ENCODE measurements around the gene IGSF21. TPM values are rescaled to one million over a fixed set of nuclear protein-coding genes. Genes with fewer than 3 reads are reported as not detected.

IGSF21 gene
- total RNA-seq, 4 donors from 2014 or later = 0.26 to 2.7 (median 0.88) TPM; not detected in 1

DNA sequence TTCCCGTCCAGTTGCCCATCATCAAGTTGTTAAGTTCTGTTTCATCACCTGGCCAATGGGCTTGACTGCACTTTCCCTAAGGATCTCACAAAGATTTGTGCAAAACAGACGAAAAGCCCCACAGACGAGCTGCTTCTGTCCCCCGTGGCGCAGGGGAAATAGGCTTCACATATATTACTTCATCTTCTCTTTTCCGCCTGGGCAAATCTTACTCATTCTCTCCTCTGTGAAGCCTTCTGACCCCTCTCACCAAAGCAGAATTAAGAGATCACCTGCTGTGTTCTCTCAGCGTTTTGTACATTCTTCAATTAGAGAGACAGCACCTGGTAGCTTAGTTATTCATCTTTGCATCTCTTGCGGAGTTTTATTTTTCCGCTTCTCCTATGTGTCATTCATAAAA, 129.8 kb downstream of the IGSF21 start:
- intact Hi-C loops (cut with DNase I) = no loop called here
- Histone ChIP-seq H3K27me3 (peaks cover 0 to 55% (median 0%) of the 10 kb centered on the region in 4 donors), H3K27ac (no peak overlapping the region), H3K4me1 (no peaks in the 10 kb centered on the region), H3K36me3 (no peaks in the 10 kb centered on the region), H3K4me3 (no peak overlapping the region), H3K9me3 (no peaks in the 10 kb centered on the region)
- DNase-seq = no peak
- 68 to 69% methylated on average over 8 of the region's 9 CpGs for WGBS, 2 donors
- TF ChIP-seq, protein P1, sequence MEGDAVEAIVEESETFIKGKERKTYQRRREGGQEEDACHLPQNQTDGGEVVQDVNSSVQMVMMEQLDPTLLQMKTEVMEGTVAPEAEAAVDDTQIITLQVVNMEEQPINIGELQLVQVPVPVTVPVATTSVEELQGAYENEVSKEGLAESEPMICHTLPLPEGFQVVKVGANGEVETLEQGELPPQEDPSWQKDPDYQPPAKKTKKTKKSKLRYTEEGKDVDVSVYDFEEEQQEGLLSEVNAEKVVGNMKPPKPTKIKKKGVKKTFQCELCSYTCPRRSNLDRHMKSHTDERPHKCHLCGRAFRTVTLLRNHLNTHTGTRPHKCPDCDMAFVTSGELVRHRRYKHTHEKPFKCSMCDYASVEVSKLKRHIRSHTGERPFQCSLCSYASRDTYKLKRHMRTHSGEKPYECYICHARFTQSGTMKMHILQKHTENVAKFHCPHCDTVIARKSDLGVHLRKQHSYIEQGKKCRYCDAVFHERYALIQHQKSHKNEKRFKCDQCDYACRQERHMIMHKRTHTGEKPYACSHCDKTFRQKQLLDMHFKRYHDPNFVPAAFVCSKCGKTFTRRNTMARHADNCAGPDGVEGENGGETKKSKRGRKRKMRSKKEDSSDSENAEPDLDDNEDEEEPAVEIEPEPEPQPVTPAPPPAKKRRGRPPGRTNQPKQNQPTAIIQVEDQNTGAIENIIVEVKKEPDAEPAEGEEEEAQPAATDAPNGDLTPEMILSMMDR (IDR thresholded peaks at IDR 0.05) = no peak
- TF ChIP-seq POLR2A (IDR thresholded peaks at IDR 0.05) = no peak

DNA sequence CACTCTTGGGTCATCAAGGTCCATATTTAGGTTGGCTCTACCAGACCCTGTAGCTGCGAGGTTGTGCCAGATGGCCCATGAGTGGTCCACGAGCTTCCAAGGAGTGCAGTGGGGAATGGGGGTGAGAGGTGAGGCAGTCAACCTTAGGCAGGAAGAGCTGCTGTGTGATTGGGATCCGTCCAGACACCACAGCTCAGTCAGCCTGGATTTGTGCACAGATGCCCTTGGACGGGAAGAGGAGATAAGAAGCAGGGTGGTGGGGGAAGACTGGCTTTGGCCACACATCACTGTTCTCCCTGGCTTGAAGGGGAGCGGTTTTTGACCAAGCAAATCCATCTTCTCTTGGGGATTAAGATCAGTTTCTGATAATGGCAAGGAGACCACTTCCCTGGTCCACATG, 130.6 kb downstream of the IGSF21 start:
- WGBS, 2 donors = 41 to 59% methylated on average over 4 to 5 of the region's 5 CpGs
- no peak for TF ChIP-seq POLR2A (IDR thresholded peaks at IDR 0.05)
- TF ChIP-seq, protein P1 (IDR thresholded peaks at IDR 0.05) = no peak
- no peaks in the 10 kb centered on the region for H3K36me3 ChIP-seq
- H3K9me3 ChIP-seq = no peaks in the 10 kb centered on the region
- H3K27ac ChIP-seq = no peak overlapping the region
- intact Hi-C loops (cut with DNase I) = no loop called here
- DNase-seq = no peak
- no peaks in the 10 kb centered on the region for H3K4me1 ChIP-seq
- H3K27me3 ChIP-seq = peaks cover 0 to 53% (median 0%) of the 10 kb centered on the region in 4 donors
- H3K4me3 ChIP-seq = no peak overlapping the region

DNA sequence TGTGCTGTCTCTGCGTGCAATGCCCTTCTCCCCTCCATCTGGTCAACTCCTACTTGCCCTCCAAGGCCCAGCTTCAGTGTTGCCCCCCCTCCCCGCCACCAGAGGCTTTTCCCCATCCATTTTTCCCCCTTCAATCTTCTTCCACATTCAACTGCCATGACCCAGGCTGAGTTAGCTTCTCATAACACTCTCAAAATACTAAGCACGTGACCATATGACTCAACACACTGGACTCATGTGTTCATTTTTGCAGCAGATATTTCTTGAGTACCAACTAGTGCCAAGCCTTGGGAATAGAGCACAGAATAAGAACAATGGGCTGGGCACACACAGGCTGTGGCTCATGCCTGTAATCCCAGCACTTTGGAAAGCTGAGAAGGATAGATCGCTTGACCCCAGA, 132.1 kb downstream of the IGSF21 start:
- DNase-seq = no peak
- H3K9me3 ChIP-seq = no peaks in the 10 kb centered on the region
- intact Hi-C loops (cut with DNase I) = no loop called here
- TF ChIP-seq POLR2A (IDR thresholded peaks at IDR 0.05) = no peak
- TF ChIP-seq, protein P1 (IDR thresholded peaks at IDR 0.05) = no peak
- H3K4me3 ChIP-seq = no peak overlapping the region
- H3K27me3 ChIP-seq = peaks cover 0 to 53% (median 0%) of the 10 kb centered on the region in 4 donors
- no peaks in the 10 kb centered on the region for H3K36me3 ChIP-seq
- no peaks in the 10 kb centered on the region for H3K4me1 ChIP-seq
- 54 to 65% methylated on average over 3 to 4 of the region's 4 CpGs for WGBS, 2 donors
- no peak overlapping the region for H3K27ac ChIP-seq

DNA sequence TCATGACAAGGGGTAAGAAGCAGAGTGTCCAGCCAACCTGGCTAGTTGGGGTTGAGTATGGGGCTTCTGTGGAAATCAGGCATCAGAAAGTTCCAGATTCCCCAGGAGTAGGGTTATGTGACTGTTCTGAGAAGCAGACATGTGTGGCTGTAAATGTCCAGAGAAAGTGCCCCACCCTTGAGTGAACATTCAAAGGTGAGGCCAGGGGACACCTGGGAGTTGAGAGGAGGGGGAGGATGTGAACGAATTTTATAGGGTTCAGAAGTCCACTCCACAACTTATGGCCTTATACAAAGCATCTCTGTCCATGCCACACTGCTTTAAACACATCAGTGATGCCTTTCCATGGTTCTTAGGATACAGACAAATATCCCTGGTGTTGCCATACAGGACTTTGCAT, 133.3 kb downstream of the IGSF21 start:
- no peaks in the 10 kb centered on the region for H3K9me3 ChIP-seq
- DNase-seq = no peak
- no peaks in the 10 kb centered on the region for H3K4me1 ChIP-seq
- intact Hi-C loops (cut with DNase I) = no loop called here
- WGBS, 2 donors = 0 to 15% methylated on average over 1 of the region's 1 CpG
- no peak overlapping the region for H3K27ac ChIP-seq
- no peak overlapping the region for H3K4me3 ChIP-seq
- TF ChIP-seq, protein P1 (IDR thresholded peaks at IDR 0.05) = no peak
- no peak for TF ChIP-seq POLR2A (IDR thresholded peaks at IDR 0.05)
- peaks cover 0 to 53% (median 0%) of the 10 kb centered on the region in 4 donors for H3K27me3 ChIP-seq
- no peaks in the 10 kb centered on the region for H3K36me3 ChIP-seq

DNA sequence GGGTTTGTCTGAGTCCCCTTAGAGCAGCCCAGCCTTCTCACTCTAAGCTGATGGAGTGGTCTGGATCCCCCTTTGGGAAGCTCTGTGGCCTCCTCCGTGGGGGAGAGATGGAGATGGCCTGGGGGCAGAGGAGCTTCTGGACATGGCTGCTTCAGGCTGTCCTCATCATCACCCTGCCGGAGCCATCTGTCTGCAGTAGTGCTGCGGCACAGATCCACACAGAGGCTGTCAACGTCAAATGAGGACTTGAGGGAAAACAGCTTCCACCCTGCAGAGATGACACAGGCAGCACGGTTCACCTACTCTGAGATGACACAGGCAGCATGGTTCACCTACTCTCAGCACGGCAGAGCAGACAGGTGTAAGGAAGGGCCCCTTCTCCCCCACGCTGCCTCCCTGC, 134.3 kb downstream of the IGSF21 start:
- WGBS, 2 donors = 37 to 80% methylated on average over 1 to 2 of the region's 7 CpGs
- intact Hi-C loops (cut with DNase I) = no loop called here
- Histone ChIP-seq H3K4me3 (no peak overlapping the region), H3K9me3 (no peaks in the 10 kb centered on the region), H3K4me1 (no peaks in the 10 kb centered on the region), H3K27me3 (peaks cover 0 to 53% (median 0%) of the 10 kb centered on the region in 4 donors), H3K36me3 (no peaks in the 10 kb centered on the region), H3K27ac (no peak overlapping the region)
- TF ChIP-seq POLR2A (IDR thresholded peaks at IDR 0.05) = no peak
- TF ChIP-seq, protein P1 (IDR thresholded peaks at IDR 0.05) = no peak
- DNase-seq = no peak
